ENCODE data around the gene OST4. TPM values are rescaled to one million over a fixed set of nuclear protein-coding genes. Genes with fewer than 3 reads are reported as not detected.

The OST4 gene
- total and polyA plus RNA-seq, 10 of the 15 experiments (the other 5 are each of a cell fraction or from before 2014, with no cell fraction given): 270 to 1,543 (median 523) TPM

DNA sequence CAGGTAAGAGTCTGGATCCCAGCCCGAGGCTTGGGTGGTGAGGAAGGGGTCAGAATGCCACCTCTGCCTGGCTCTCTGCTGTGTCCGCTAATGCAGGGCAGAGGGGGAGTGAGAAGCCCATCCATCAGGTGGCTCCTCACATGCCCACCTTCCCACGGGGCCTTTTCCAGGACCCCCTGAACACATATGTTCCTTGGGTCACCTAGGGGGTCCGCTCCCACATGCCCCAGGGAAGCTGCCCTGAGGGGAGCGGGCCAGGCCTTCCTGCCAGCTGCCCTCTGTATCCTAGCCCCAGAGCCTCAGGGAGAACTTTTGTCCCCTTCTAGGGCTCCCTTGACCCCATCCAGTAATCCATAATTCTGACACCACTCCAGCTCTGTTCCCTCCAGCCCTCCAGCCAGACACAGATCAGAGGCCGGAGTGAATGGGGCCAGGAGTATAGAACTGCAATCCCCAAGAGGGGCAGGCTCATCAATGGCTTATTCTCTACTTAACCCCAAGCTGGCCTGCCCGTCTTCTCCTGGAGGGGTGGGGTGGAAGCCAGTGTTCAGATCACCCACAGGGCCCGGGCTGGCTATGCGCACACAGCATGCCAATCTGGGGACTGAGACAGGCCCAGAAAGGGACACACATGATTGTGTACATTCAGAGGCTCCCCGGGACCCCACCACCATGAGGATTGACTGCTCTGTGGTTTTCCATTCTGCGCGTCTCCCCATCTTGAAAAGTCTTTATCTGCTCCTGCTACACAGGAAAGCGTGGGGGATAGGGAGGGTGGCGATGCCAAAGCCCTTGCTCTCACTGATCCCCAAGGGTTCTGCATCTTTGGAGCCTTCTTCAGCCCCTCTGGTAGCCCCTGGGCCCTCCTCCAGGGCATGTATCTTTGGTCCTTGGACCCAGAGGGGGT lies 8.0 kb upstream of the OST4 start:
- Histone ChIP-seq H4K20me1 (ENCODE audit: control insufficient read depth, insufficient read depth) (no peaks in the 10 kb centered on the region), H3K4me3 (no peak overlapping the region), H3K27ac (ENCODE audit: control insufficient read depth, insufficient read depth) (no peak overlapping the region), H3K27me3 (replicated peaks in 1 of 2; ENCODE audit: control insufficient read depth in 2 of 2, insufficient read depth in 2 of 2, low read length in 1 of 2) (no peaks in the 10 kb centered on the region), H2AFZ (ENCODE audit: control insufficient read depth, low read depth, low read length) (no peak overlapping the region), H3K79me2 (ENCODE audit: control insufficient read depth, insufficient read depth, low read length) (no peaks in the 10 kb centered on the region), H3K4me2 (ENCODE audit: control insufficient read depth, insufficient read depth) (no peak overlapping the region), H3K36me3 (ENCODE audit: control insufficient read depth in 2 of 2, insufficient read depth in 2 of 2, low read length in 1 of 2) (no peaks in the 10 kb centered on the region), H3K4me1 (ENCODE audit: control insufficient read depth, insufficient read depth, low read length) (peaks cover 38% of the 10 kb centered on the region), H3K9me3 (replicated peaks; ENCODE audit: control insufficient read depth, insufficient read depth, low read length) (no peaks in the 10 kb centered on the region), H3K9ac (ENCODE audit: control insufficient read depth, insufficient read depth, low read length) (no peak overlapping the region)
- DNase-seq (ENCODE audit: low read depth, low spot score) (no peak), ATAC-seq (no peak), FAIRE-seq (no peak)
- ChIA-PET RAD21 (ENCODE audit: unreplicated experiment) (no interaction called here), POLR2A (interaction anchor here (4.9 kb wide), 1 partner anchor 29 kb away, joined by 27 read pairs; the partner anchor contains the start of gene AGBL5), CTCF (no interaction called here), SMC1A (ENCODE audit: uncharacterized antibody, unreplicated experiment) (no interaction called here)
- TF ChIP-seq SMAD1 (IDR thresholded peaks at IDR 0.05; ENCODE audit: low read depth, partially characterized antibody) (no peak), MTA3 (IDR thresholded peaks at IDR 0.05; ENCODE audit: borderline replicate concordance, low read length) (no peak), YBX1 (IDR thresholded peaks at IDR 0.05) (no peak), SPI1 (IDR thresholded peaks at IDR 0.05; ENCODE audit: borderline replicate concordance, insufficient read depth, low read depth, low read length) (no peak), KDM1A (IDR thresholded peaks at IDR 0.05; ENCODE audit: borderline replicate concordance) (no peak), TBL1XR1 (IDR thresholded peaks at IDR 0.05; ENCODE audit: low read depth, low read length) (no peak), BCL11A (IDR thresholded peaks at IDR 0.05; ENCODE audit: low read depth, low read length) (no peak), SIN3A (IDR thresholded peaks at IDR 0.05; ENCODE audit: low read depth, low read length) (no peak), ZNF24 (IDR thresholded peaks at IDR 0.05) (no peak), CBFB (IDR thresholded peaks at IDR 0.05; ENCODE audit: low read depth) (no peak), RB1 (IDR thresholded peaks at IDR 0.05; ENCODE audit: borderline replicate concordance) (no peak), RFX5 (IDR thresholded peaks at IDR 0.05; ENCODE audit: low read depth, low read length) (no peak), DPF2 (IDR thresholded peaks at IDR 0.05) (no peak), JUNB (IDR thresholded peaks at IDR 0.05) (no peak), CREM (IDR thresholded peaks at IDR 0.05; ENCODE audit: low read depth) (no peak), PAX5 (IDR thresholded peaks at IDR 0.05; ENCODE audit: borderline replicate concordance, low read depth, low read length) (no peak)
- TF ChIP-seq, protein P1, sequence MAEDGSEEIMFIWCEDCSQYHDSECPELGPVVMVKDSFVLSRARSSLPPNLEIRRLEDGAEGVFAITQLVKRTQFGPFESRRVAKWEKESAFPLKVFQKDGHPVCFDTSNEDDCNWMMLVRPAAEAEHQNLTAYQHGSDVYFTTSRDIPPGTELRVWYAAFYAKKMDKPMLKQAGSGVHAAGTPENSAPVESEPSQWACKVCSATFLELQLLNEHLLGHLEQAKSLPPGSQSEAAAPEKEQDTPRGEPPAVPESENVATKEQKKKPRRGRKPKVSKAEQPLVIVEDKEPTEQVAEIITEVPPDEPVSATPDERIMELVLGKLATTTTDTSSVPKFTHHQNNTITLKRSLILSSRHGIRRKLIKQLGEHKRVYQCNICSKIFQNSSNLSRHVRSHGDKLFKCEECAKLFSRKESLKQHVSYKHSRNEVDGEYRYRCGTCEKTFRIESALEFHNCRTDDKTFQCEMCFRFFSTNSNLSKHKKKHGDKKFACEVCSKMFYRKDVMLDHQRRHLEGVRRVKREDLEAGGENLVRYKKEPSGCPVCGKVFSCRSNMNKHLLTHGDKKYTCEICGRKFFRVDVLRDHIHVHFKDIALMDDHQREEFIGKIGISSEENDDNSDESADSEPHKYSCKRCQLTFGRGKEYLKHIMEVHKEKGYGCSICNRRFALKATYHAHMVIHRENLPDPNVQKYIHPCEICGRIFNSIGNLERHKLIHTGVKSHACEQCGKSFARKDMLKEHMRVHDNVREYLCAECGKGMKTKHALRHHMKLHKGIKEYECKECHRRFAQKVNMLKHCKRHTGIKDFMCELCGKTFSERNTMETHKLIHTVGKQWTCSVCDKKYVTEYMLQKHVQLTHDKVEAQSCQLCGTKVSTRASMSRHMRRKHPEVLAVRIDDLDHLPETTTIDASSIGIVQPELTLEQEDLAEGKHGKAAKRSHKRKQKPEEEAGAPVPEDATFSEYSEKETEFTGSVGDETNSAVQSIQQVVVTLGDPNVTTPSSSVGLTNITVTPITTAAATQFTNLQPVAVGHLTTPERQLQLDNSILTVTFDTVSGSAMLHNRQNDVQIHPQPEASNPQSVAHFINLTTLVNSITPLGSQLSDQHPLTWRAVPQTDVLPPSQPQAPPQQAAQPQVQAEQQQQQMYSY (CRISPR knock-in tag; IDR thresholded peaks at IDR 0.05): no peak
- TF ChIP-seq, protein P2, sequence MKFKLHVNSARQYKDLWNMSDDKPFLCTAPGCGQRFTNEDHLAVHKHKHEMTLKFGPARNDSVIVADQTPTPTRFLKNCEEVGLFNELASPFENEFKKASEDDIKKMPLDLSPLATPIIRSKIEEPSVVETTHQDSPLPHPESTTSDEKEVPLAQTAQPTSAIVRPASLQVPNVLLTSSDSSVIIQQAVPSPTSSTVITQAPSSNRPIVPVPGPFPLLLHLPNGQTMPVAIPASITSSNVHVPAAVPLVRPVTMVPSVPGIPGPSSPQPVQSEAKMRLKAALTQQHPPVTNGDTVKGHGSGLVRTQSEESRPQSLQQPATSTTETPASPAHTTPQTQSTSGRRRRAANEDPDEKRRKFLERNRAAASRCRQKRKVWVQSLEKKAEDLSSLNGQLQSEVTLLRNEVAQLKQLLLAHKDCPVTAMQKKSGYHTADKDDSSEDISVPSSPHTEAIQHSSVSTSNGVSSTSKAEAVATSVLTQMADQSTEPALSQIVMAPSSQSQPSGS (IDR thresholded peaks at IDR 0.05; ENCODE audit: low read length): no peak
- no TSS peak for BruUV-seq (replicated peaks)
- 73% methylated on average over 14 of the region's 14 CpGs for WGBS (ENCODE audit: insufficient coverage, insufficient replicate concordance, low lambda C conversion rate, missing lambda C conversion rate)
- in situ Hi-C loops (cut with MboI) (loop anchor here (10.0 kb wide), 1 partner anchor 115 kb away; no protein-coding TSS in a partner anchor), intact Hi-C loops (cut with micrococcal nuclease; ENCODE audit: unreplicated experiment) (loop anchor here (2.0 kb wide), 1 partner anchor 47 kb away; the partner anchor contains the start of gene TMEM214)
